BE2C (cell line): ENCODE measurements around the gene MGME1.

Source experiments
- DNase-seq: peaks from one replicate; pipeline ENCODE4 v3.0.0-alpha.2; 2020
- H3K27me3 ChIP-seq: fragments of 250-450 bp; sonication (Bioruptor Pico); 2 replicates; pipeline ENCODE4 v1.5.1; 2020; ENCODE audit warnings: mild to moderate bottlenecking
- H3K36me3 ChIP-seq: fragments of 250-450 bp; sonication (Bioruptor Pico); 2 replicates; pipeline ENCODE4 v1.5.1; 2020; ENCODE audit warnings: mild to moderate bottlenecking
- H3K4me1 ChIP-seq: fragments of 250-450 bp; sonication (Bioruptor Pico); 2 replicates; pipeline ENCODE4 v1.5.1; 2020
- H3K4me3 ChIP-seq: 2 replicates; pipeline ENCODE4 v1.5.1; 2011; ENCODE audit warnings: low read depth, low read length
- H3K9me3 ChIP-seq: fragments of 250-450 bp; sonication (Bioruptor Pico); 2 replicates; pipeline ENCODE4 v1.5.1; 2020
- TF ChIP-seq, protein P1 (sequence below): IDR thresholded peaks from 2 replicates; pipeline ENCODE4 v1.5.1; 2012; ENCODE audit warnings: mild to moderate bottlenecking, low read depth, low read length

Gene MGME1

DNA sequence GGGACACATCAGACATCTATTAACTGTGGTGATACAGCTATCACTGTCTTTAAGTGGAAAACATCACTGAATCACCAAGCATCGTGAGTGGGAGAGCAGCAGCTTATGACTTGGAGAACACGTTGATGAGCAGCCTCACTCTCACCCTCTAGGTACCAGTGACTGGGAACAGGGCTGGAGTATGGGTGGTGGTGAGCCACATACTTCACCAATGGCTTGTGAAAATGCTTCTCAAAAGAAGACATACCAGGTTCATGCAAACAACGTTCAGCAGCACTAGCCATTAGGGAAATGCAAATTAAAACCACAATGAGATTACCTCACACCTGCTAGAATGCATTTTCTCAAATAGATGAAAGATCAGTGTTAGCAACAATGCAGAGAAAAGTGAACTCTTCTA, 25.5 kb upstream of the MGME1 start:
- no peak for DNase-seq
- Histone ChIP-seq H3K9me3 (no peaks in the 10 kb centered on the region), H3K36me3 (peaks cover 81% of the 10 kb centered on the region), H3K4me3 (no peak overlapping the region), H3K4me1 (no peaks in the 10 kb centered on the region), H3K27me3 (no peaks in the 10 kb centered on the region)
- TF ChIP-seq, protein P1, sequence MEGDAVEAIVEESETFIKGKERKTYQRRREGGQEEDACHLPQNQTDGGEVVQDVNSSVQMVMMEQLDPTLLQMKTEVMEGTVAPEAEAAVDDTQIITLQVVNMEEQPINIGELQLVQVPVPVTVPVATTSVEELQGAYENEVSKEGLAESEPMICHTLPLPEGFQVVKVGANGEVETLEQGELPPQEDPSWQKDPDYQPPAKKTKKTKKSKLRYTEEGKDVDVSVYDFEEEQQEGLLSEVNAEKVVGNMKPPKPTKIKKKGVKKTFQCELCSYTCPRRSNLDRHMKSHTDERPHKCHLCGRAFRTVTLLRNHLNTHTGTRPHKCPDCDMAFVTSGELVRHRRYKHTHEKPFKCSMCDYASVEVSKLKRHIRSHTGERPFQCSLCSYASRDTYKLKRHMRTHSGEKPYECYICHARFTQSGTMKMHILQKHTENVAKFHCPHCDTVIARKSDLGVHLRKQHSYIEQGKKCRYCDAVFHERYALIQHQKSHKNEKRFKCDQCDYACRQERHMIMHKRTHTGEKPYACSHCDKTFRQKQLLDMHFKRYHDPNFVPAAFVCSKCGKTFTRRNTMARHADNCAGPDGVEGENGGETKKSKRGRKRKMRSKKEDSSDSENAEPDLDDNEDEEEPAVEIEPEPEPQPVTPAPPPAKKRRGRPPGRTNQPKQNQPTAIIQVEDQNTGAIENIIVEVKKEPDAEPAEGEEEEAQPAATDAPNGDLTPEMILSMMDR: no peak

DNA sequence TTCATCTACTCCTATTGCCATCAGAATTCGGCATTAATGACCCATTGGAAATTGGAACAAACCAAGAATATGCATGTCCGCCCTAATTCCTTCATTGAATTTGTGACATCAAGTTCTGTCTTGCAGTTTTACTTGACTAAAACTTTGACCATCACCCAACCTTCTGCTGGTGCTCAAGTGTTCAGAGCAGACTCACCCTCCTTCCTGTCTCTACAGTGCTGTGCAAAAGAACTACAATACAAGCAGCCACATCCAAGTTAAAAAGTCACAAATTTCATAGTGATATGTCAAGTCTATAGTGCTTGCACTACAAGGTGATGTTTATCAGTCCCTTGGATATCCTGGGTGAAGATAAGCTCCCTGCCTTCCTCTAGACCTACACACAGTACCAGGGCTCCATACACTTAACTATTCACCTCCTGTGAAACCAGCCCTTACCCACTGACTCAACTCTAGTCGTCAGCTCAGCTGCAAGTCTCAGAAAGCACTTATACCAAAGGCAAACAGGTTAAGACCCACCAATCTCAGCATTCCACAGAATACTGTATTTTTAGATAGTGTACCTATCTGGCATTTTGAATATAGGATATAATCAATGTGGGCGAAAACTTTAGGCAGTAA, 23.9 kb upstream of the MGME1 start:
- no peaks in the 10 kb centered on the region for H3K9me3 ChIP-seq
- no peaks in the 10 kb centered on the region for H3K27me3 ChIP-seq
- no peak for DNase-seq
- H3K36me3 ChIP-seq: peaks cover 98% of the 10 kb centered on the region
- H3K4me1 ChIP-seq: no peaks in the 10 kb centered on the region
- no peak overlapping the region for H3K4me3 ChIP-seq
- TF ChIP-seq, protein P1: no peak

DNA sequence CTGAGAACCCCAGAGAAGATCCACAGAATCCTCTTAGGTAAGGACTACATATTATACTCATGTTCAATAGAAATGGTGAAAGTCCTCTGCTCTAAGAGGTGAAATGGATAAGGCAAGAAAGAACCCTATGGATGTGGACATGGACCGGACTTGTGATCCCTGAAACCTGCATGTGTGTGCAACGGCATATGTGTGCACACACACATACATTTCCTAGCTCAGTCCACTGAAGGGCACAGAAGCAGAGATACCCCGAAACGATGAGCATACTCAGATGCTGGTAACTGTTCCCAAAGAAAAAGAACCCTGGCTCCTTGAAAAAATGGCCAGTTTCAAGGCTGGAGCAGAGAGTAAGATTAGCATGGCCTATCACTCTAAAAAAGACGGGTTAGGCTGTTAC, 22.8 kb upstream of the MGME1 start:
- no peak for DNase-seq
- H3K4me3 ChIP-seq: no peak overlapping the region
- H3K36me3 ChIP-seq: peaks cover 100% of the 10 kb centered on the region

DNA sequence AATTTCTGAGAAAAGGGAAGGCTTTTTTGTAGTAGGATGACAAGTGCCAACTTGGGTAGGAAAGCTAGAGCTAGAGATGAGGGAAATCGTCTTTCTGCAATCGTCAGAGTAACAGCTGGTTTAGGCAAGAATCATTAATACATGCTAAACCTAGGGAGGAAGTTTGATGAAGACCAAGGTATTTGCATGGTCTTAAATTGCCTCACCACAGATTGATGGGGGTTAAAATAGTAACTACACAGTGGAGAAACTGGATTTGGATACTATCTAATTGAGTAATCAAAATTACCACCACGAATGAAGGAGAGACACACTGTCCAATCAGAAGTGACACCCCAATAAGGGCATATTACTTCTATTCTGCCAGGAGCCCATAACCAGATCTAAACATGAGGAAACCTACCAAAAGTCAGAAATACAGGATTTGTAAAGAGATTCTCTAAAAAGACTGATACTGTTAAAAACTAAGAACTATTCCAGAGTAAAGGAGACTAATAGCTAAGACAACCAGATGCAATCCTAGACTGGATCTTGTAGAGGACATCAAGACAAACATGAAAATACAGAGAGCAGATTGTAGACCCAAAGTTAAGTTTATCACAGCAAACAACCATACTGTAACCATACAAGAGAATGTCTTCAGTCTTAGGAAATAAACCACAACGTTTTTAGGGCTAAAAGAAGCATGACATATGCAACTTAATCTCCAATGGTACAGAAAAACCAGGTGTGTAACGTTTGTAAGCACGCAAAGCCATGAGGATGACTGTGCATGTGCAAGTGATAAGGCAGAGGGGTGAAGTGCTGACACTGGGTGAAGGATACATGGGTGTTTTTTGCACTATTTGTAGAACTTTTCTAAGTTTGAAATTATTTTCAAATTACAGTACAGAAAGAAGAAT, 22.0 kb upstream of the MGME1 start:
- no peak overlapping the region for H3K4me3 ChIP-seq
- H3K36me3 ChIP-seq: peaks cover 100% of the 10 kb centered on the region
- no peaks in the 10 kb centered on the region for H3K9me3 ChIP-seq
- H3K4me1 ChIP-seq: no peaks in the 10 kb centered on the region
- H3K27me3 ChIP-seq: no peaks in the 10 kb centered on the region
- TF ChIP-seq, protein P1: no peak
- no peak for DNase-seq

More for the DNA sequence above, 22.8 kb upstream of the MGME1 start:
- H3K4me1 ChIP-seq: no peaks in the 10 kb centered on the region
- no peaks in the 10 kb centered on the region for H3K9me3 ChIP-seq
- TF ChIP-seq, protein P1: no peak
- H3K27me3 ChIP-seq: no peaks in the 10 kb centered on the region

DNA sequence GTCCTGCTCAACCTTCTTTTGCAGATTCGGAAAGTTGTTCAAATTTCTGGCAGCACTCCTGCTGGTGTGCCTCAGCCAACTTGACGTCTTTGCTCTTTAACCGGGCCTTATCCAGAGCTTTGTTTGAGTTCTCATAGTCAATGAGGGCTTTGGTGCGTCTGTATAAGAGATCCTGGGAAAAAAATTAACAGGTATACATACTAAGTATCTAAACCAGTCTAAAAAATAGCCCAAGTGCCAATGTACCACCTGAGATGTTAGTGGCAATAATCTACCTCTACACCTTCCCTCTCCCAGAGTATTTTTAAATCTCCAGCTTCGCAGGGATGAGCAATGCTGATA, 21.4 kb upstream of the MGME1 start:
- TF ChIP-seq, protein P1: no peak
- Histone ChIP-seq H3K36me3 (peaks cover 100% of the 10 kb centered on the region), H3K4me3 (no peak overlapping the region), H3K9me3 (no peaks in the 10 kb centered on the region), H3K27me3 (no peaks in the 10 kb centered on the region), H3K4me1 (no peaks in the 10 kb centered on the region)
- DNase-seq: no peak

DNA sequence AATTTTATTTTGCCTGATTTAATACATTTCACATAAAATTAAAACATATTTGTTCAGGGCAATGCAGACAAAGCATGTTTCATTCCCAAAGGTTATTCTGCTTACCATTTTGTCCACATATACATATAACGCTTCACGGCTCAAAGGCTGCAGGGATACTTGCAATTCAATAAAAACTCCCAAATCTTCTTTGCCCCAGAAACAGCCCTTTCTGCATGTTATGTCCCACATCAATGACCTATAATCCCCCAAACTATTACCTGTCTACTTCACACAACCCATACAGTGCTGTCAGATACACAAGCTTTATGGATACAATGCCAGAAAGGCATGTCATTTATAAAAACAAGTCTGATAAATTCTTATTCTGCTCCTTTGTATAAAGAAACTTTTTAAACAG, 20.4 kb upstream of the MGME1 start:
- no peaks in the 10 kb centered on the region for H3K9me3 ChIP-seq
- H3K36me3 ChIP-seq: peaks cover 100% of the 10 kb centered on the region
- DNase-seq: no peak
- H3K4me3 ChIP-seq: no peak overlapping the region
- TF ChIP-seq, protein P1: no peak
- H3K27me3 ChIP-seq: no peaks in the 10 kb centered on the region
- no peaks in the 10 kb centered on the region for H3K4me1 ChIP-seq
